Stimulated activated CD4-positive, alpha-beta T cell treated with anti-CD3 and anti-CD28 coated beads, Interleukin-2, amount 100 ng/mL, for 24 hours (primary cell): Measurements from ENCODE around the gene GNL3L.
"Not testable (repeated sequence)": the region's sequence is repeated elsewhere in the genome, so short reads cannot be mapped to it uniquely, and the experiment has no call there.

Experiments
- DNase-seq, 2 donors: peaks; one replicate each; pipeline ENCODE4 v3.0.0-alpha.2; 2020

The GNL3L gene

GRCh38 chrX:54561622-54562021 is 31.6 kb downstream of the GNL3L start:
- no peak for DNase-seq

- no peak for DNase-seq
Observed at GRCh38 chrX:54564936-54565335, 34.9 kb downstream of the GNL3L start.

GRCh38 chrX:54570332-54570731 is 40.3 kb downstream of the GNL3L start:
- DNase-seq, result no peak

DNA sequence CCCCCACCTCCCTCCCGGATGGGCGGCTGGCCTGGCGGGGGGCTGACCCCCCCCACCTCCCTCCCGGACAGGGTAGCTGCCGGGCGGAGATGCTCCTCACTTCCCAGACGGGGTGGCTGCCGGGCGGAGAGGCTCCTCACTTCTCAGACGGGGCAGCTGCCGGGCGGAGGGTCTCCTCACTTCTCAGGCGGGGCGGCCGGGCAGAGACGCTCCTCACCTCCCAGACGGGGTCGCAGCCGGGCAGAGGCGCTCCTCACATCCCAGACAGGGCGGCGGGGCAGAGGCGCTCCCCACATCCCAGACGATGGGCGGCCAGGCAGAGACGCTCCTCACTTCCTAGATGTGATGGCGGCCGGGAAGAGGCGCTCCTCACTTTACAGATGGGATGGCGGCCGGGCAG is 42.6 kb downstream of the GNL3L start:
- DNase-seq, result not testable (repeated sequence)

DNA sequence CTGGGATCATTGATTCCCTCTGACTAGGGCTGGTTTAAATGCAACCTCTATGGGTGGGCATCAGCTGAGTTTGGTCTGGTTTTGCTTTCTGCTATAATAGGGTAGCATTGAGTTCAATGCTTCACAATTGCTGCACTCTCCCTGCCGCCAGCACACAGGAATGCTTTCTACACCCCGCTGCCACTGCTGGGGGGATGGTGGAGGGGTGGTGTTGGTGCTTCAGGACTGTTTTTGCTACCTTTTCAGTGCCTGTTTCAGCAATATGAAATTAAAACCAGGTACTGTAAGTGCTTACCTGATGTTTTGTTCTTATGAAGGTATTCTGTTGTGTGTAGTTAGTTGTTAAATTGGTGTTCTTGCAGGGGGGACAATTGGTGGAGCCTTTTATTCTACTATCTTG is 67.7 kb downstream of the GNL3L start:
- DNase-seq, result no peak

DNA sequence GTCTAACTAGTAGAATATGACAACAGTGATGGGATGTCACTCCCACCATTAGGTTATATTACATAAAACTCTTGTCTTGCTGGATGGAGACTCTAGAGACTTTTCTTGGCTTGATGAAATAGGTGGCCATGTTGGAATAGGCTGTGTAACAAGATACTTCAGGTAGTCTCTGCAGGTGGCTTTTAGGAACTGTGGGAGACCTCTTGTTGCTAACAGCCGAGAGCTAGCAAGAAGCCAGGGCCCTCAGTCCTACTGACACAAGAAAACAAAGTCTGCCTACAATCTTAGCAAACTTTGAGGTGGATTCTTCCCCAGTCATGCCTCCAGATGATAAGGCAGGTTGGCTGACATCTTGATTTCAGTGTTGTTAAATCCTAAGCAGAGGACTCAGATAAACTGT is 72.5 kb downstream of the GNL3L start:
- no peak for DNase-seq
